Parathyroid adenoma (tissue), 2 donors: ENCODE data around the gene ABLIM2.

Experiments
- H2AFZ ChIP-seq: fragments of 300-600 bp; sonication (generic); one replicate; pipeline ENCODE4 v1.7.0; 2017; ENCODE audit warnings: antibody characterized with exemption, mild to moderate bottlenecking
- H3K27ac ChIP-seq: fragments of 300-600 bp; sonication (generic); one replicate; pipeline ENCODE4 v1.7.0; 2017
- H3K27me3 ChIP-seq: fragments of 300-600 bp; sonication (generic); one replicate; pipeline ENCODE4 v1.7.0; 2017; ENCODE audit warnings: low read length; ENCODE audit not compliant: control insufficient read depth, insufficient read depth
- H3K36me3 ChIP-seq: fragments of 300-600 bp; sonication (generic); one replicate; pipeline ENCODE4 v1.7.0; 2017; ENCODE audit warnings: low read length; ENCODE audit not compliant: control insufficient read depth, insufficient read depth
- H3K4me1 ChIP-seq: fragments of 300-600 bp; sonication (generic); one replicate; pipeline ENCODE4 v1.7.0; 2017; ENCODE audit warnings: control low read depth
- H3K4me2 ChIP-seq: fragments of 300-600 bp; sonication (generic); one replicate; pipeline ENCODE4 v1.7.0; 2017; ENCODE audit warnings: low read length
- H3K4me3 ChIP-seq: fragments of 300-600 bp; sonication (generic); one replicate; pipeline ENCODE4 v1.7.0; 2017; ENCODE audit warnings: low read depth, low read length
- H3K79me2 ChIP-seq: fragments of 300-600 bp; sonication (generic); one replicate; pipeline ENCODE4 v1.7.0; 2017; ENCODE audit warnings: control low read depth
- H3K9ac ChIP-seq: fragments of 300-600 bp; sonication (generic); one replicate; pipeline ENCODE4 v1.7.0; 2017; ENCODE audit warnings: mild to moderate bottlenecking
- H3K9me3 ChIP-seq: fragments of 300-600 bp; sonication (generic); one replicate; pipeline ENCODE4 v1.7.0; 2017; ENCODE audit warnings: low read length; ENCODE audit not compliant: control insufficient read depth
- TF ChIP-seq, protein P1 (sequence below): fragments of 300-600 bp; sonication (generic); IDR thresholded peaks from one replicate; pipeline ENCODE4 v1.7.0; 2017; ENCODE audit warnings: antibody characterized with exemption, mild to moderate bottlenecking
- donor health status: primary hyperparathyroidism.

ABLIM2 gene

DNA sequence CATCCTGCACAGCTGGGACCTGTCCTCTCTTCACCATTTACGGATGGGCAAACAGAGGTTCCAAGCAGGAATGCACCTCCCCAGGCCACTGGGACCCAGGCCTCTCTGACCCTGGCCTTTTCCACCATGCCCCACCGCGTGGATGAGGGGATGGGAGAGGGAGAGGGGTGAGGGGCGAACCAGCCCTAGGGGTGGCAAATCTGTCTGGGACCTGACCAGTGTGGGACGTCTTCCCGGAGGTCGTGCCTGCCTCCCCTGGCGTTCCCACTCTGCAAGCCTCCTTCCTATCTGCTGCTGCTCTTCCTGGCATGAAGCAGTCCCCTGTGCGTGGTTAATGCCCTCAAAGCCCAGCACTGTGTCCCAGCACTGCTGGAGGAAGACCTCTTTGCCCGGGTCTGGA is 35.9 kb downstream of the ABLIM2 start:
- H3K9ac ChIP-seq = no peak overlapping the region
- H3K27me3 ChIP-seq = no peaks in the 10 kb centered on the region
- TF ChIP-seq, protein P1, sequence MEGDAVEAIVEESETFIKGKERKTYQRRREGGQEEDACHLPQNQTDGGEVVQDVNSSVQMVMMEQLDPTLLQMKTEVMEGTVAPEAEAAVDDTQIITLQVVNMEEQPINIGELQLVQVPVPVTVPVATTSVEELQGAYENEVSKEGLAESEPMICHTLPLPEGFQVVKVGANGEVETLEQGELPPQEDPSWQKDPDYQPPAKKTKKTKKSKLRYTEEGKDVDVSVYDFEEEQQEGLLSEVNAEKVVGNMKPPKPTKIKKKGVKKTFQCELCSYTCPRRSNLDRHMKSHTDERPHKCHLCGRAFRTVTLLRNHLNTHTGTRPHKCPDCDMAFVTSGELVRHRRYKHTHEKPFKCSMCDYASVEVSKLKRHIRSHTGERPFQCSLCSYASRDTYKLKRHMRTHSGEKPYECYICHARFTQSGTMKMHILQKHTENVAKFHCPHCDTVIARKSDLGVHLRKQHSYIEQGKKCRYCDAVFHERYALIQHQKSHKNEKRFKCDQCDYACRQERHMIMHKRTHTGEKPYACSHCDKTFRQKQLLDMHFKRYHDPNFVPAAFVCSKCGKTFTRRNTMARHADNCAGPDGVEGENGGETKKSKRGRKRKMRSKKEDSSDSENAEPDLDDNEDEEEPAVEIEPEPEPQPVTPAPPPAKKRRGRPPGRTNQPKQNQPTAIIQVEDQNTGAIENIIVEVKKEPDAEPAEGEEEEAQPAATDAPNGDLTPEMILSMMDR = no peak
- no peaks in the 10 kb centered on the region for H3K36me3 ChIP-seq
- no peak overlapping the region for H3K27ac ChIP-seq
- no peaks in the 10 kb centered on the region for H3K79me2 ChIP-seq
- H3K9me3 ChIP-seq = no peaks in the 10 kb centered on the region
- H3K4me2 ChIP-seq = no peak overlapping the region
- H3K4me1 ChIP-seq = peaks cover 3% of the 10 kb centered on the region
- H2AFZ ChIP-seq = no peak overlapping the region
- H3K4me3 ChIP-seq = no peak overlapping the region

DNA sequence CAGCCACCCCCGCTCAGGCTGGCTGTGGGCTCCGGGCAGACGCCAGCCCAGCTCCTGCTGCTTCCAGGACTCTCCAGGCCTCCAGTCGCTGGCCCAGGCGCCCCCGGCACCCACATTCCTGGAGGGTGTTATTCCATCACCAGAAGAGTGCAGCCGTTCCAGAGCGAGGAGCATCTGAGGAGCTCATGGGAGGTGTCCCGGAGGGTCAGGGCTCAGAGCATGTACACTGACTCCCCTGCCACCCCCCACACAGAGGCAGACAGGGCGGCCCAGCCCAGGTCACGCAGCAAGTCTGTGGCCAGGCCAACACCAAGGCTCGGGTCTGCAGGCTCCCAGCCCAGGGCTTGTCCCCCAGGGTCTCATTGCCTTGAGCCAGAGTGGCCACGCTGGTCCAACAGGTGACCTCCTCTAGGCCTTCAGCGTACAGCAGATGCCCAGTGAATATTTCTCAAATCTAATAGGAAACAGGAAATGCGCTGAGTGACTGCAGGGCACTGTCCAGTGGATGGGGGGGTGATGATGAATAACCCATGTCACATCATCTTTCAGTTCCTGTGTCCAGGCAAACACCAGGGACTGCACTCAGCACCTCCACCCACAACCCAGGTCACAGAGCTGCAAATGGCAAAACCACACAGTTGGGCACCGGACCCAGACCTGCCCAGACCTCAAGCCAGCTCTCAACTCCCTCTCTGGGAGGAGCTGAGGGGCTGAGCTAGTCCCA is 37.2 kb downstream of the ABLIM2 start:
- Histone ChIP-seq H3K79me2 (no peaks in the 10 kb centered on the region), H3K4me2 (no peak overlapping the region), H3K4me1 (peaks cover 3% of the 10 kb centered on the region), H3K27me3 (no peaks in the 10 kb centered on the region), H3K27ac (no peak overlapping the region), H3K9me3 (no peaks in the 10 kb centered on the region), H3K36me3 (no peaks in the 10 kb centered on the region), H3K4me3 (no peak overlapping the region), H3K9ac (no peak overlapping the region), H2AFZ (no peak overlapping the region)
- TF ChIP-seq, protein P1 = no peak

DNA sequence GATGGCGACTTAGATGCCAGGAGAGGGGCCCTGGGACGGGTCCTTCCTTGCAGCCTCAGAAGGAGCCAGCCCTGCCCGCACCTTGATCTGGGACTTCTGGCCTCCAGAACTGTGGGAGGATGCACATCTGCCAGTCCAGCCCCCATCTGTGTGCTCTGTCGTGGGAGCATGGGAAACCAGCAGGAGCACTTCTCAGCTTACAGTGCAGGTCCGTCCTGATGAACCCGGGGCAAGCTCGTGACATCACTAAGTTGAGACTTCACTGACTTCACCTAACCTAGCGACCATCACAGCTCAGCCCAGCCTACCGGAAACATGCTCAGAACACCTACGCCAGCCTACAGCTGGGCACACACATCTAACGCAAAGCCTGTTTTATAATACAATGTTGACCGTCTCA is 38.1 kb downstream of the ABLIM2 start:
- TF ChIP-seq, protein P1 = no peak
- Histone ChIP-seq H3K27me3 (no peaks in the 10 kb centered on the region), H3K9me3 (no peaks in the 10 kb centered on the region), H2AFZ (no peak overlapping the region), H3K36me3 (no peaks in the 10 kb centered on the region), H3K9ac (no peak overlapping the region), H3K79me2 (no peaks in the 10 kb centered on the region), H3K4me1 (peaks cover 3% of the 10 kb centered on the region), H3K27ac (no peak overlapping the region), H3K4me2 (no peak overlapping the region), H3K4me3 (no peak overlapping the region)

DNA sequence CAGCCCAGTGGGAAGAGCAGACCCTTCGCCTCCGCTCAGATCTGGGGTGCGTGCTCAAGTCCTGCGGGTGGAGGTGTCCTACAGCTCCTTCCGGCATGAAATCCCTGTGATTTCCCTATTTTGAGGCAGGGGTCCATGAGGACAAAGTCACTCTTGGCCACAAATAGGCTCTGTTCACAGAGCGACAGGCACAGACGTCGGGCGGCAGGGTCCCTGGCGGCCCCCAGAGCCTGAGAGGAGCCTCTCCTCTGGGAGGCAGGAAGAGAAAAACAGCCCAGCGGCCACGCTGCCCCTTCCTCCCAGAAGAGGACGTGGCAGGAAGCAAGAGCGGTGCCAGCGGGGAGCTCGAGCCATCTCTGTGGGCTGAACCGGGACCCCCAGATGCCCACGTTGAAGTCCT is 38.7 kb downstream of the ABLIM2 start:
- Histone ChIP-seq H3K9ac (no peak overlapping the region), H3K4me3 (no peak overlapping the region), H3K4me1 (peaks cover 3% of the 10 kb centered on the region), H3K36me3 (no peaks in the 10 kb centered on the region), H2AFZ (no peak overlapping the region), H3K79me2 (no peaks in the 10 kb centered on the region), H3K9me3 (no peaks in the 10 kb centered on the region), H3K27me3 (no peaks in the 10 kb centered on the region), H3K27ac (no peak overlapping the region), H3K4me2 (no peak overlapping the region)
- TF ChIP-seq, protein P1 = no peak

DNA sequence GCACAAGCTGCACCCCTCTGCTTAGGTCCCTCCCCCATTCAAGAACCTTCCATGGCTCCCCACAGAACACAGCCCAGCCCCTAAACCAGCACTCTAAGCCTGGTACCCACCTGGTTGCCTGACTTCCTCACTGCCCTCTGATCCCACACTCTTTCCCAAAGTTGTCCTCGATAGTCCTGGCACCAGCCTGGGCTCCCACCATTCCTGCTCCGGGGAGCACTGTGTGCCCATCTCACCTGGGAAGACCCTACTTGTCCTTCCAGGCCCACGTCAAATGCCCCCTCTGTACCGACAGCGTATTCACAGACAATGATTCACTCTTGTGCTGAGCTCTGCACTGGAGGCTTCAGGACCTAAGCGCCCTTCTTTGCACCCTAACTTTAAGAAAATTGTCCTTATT is 40.1 kb downstream of the ABLIM2 start:
- Histone ChIP-seq H3K4me2 (no peak overlapping the region), H3K4me3 (no peak overlapping the region), H3K27me3 (no peaks in the 10 kb centered on the region), H3K4me1 (peaks cover 1% of the 10 kb centered on the region), H3K79me2 (no peaks in the 10 kb centered on the region), H3K9ac (no peak overlapping the region), H3K36me3 (no peaks in the 10 kb centered on the region), H3K27ac (no peak overlapping the region), H2AFZ (no peak overlapping the region), H3K9me3 (no peaks in the 10 kb centered on the region)
- TF ChIP-seq, protein P1 = no peak
